ENCODE results near the gene EZH1.

Gene EZH1

GRCh38 chr17:42691021-42691545 lies 53.8 kb downstream of the EZH1 start:
- no peak for DNase-seq (ENCODE audit: extremely low spot score)

GRCh38 chr17:42690596-42690995 lies 54.2 kb downstream of the EZH1 start:
- CTCF ChIA-PET = interaction anchor here (0.6 to 1.2 kb wide), 2 partner anchors 10 to 13 kb away, joined by 3 to 5 read pairs; no protein-coding TSS in a partner anchor
- POLR2A ChIA-PET = interaction anchor here (1.2 to 1.6 kb wide), 3 partner anchors 8 to 12 kb away, joined by 3 to 4 read pairs (median 3); no protein-coding TSS in a partner anchor
- TF ChIP-seq LEF1 (IDR thresholded peaks at IDR 0.05; ENCODE audit: borderline replicate concordance) (no peak), FOXK2 (IDR thresholded peaks at IDR 0.05) (no peak), NFRKB (IDR thresholded peaks at IDR 0.05) (no peak), BHLHE40 (IDR thresholded peaks at IDR 0.05; ENCODE audit: borderline replicate concordance) (no peak), SUZ12 (IDR thresholded peaks at IDR 0.05) (no peak), CTBP1 (IDR thresholded peaks at IDR 0.05; ENCODE audit: borderline replicate concordance) (no peak), TARDBP (IDR thresholded peaks at IDR 0.05) (no peak)
- no peak for DNase-seq (ENCODE audit: extremely low spot score)

More at GRCh38 chr17:42691021-42691545, 53.8 kb downstream of the EZH1 start:
- ChIA-PET POLR2A (interaction anchor here (1.2 to 1.6 kb wide), 3 partner anchors 8 to 12 kb away, joined by 3 to 4 read pairs (median 3); no protein-coding TSS in a partner anchor), CTCF (interaction anchor here (0.6 kb wide), 1 partner anchor 13 kb away, joined by 3 read pairs; no protein-coding TSS in a partner anchor)
- TF ChIP-seq L3MBTL2 (conservative IDR thresholded peaks at IDR 0.05) (no peak), FOXK2 (IDR thresholded peaks at IDR 0.05) (no peak), NFRKB (IDR thresholded peaks at IDR 0.05) (no peak), FOXM1 (IDR thresholded peaks at IDR 0.05; ENCODE audit: borderline replicate concordance) (no peak), FOXA1 (IDR thresholded peaks at IDR 0.05) (no peak), BHLHE40 (IDR thresholded peaks at IDR 0.05; ENCODE audit: borderline replicate concordance) (no peak)

GRCh38 chr17:42687707-42688320 lies 57.0 kb downstream of the EZH1 start:
- no peak for TF ChIP-seq CTBP1 (IDR thresholded peaks at IDR 0.05; ENCODE audit: borderline replicate concordance)
- no peak for TF ChIP-seq TARDBP (IDR thresholded peaks at IDR 0.05)
- TF ChIP-seq FOXK2 (IDR thresholded peaks at IDR 0.05) = no peak
- no peak for TF ChIP-seq SP1 (IDR thresholded peaks at IDR 0.05)
- no peak for TF ChIP-seq FOXA1 (IDR thresholded peaks at IDR 0.05)
- TF ChIP-seq LEF1 (IDR thresholded peaks at IDR 0.05; ENCODE audit: borderline replicate concordance) = no peak
- TF ChIP-seq SUZ12 (IDR thresholded peaks at IDR 0.05) = no peak
- TF ChIP-seq NFRKB (IDR thresholded peaks at IDR 0.05) = no peak
- no peak for TF ChIP-seq PKNOX1 (IDR thresholded peaks at IDR 0.05)
- TF ChIP-seq ARNT (IDR thresholded peaks at IDR 0.05) = no peak
- TF ChIP-seq ZNF384 (IDR thresholded peaks at IDR 0.05) = no peak
- no peak for TF ChIP-seq FOXM1 (IDR thresholded peaks at IDR 0.05; ENCODE audit: borderline replicate concordance)
- no peak for TF ChIP-seq ELF4 (IDR thresholded peaks at IDR 0.05)
- no peak for TF ChIP-seq BHLHE40 (IDR thresholded peaks at IDR 0.05; ENCODE audit: borderline replicate concordance)
- TF ChIP-seq HDGF (IDR thresholded peaks at IDR 0.05; ENCODE audit: borderline replicate concordance) = no peak
- POLR2A ChIA-PET = interaction anchor here (1.6 kb wide), 1 partner anchor 10 kb away, joined by 7 read pairs; no protein-coding TSS in a partner anchor
- CTCF ChIA-PET = no interaction called here
- no peak for DNase-seq (ENCODE audit: extremely low spot score)

- DNase-seq (ENCODE audit: extremely low spot score) = no peak
- TF ChIP-seq SP1 (IDR thresholded peaks at IDR 0.05) = no peak
- no peak for TF ChIP-seq TARDBP (IDR thresholded peaks at IDR 0.05)
- no peak for TF ChIP-seq ZNF384 (IDR thresholded peaks at IDR 0.05)
- ChIA-PET POLR2A (interaction anchor here (1.6 kb wide), 1 partner anchor 8 kb away, joined by 7 read pairs; no protein-coding TSS in a partner anchor), CTCF (no interaction called here)
Observed at GRCh38 chr17:42686520-42687128, 58.2 kb downstream of the EZH1 start.

GRCh38 chr17:42685831-42686230 lies 59.0 kb downstream of the EZH1 start:
- ChIA-PET POLR2A (no interaction called here), CTCF (no interaction called here)
- no peak for DNase-seq (ENCODE audit: extremely low spot score)
- TF ChIP-seq CTBP1 (IDR thresholded peaks at IDR 0.05; ENCODE audit: borderline replicate concordance) = no peak
- TF ChIP-seq FOXA1 (IDR thresholded peaks at IDR 0.05) = no peak
- no peak for TF ChIP-seq HDGF (IDR thresholded peaks at IDR 0.05; ENCODE audit: borderline replicate concordance)
- no peak for TF ChIP-seq FOXK2 (IDR thresholded peaks at IDR 0.05)
- TF ChIP-seq PKNOX1 (IDR thresholded peaks at IDR 0.05) = no peak
- TF ChIP-seq L3MBTL2 (conservative IDR thresholded peaks at IDR 0.05) = no peak
- no peak for TF ChIP-seq LEF1 (IDR thresholded peaks at IDR 0.05; ENCODE audit: borderline replicate concordance)
- no peak for TF ChIP-seq ELF4 (IDR thresholded peaks at IDR 0.05)
- TF ChIP-seq NFRKB (IDR thresholded peaks at IDR 0.05) = no peak
- no peak for TF ChIP-seq FOXM1 (IDR thresholded peaks at IDR 0.05; ENCODE audit: borderline replicate concordance)
- TF ChIP-seq TARDBP (IDR thresholded peaks at IDR 0.05) = no peak
- TF ChIP-seq SP1 (IDR thresholded peaks at IDR 0.05) = no peak
- TF ChIP-seq ARNT (IDR thresholded peaks at IDR 0.05) = no peak
- no peak for TF ChIP-seq SUZ12 (IDR thresholded peaks at IDR 0.05)
- TF ChIP-seq ZNF384 (IDR thresholded peaks at IDR 0.05) = no peak
- TF ChIP-seq BHLHE40 (IDR thresholded peaks at IDR 0.05; ENCODE audit: borderline replicate concordance) = no peak

- no peak for DNase-seq (ENCODE audit: extremely low spot score)
- POLR2A ChIA-PET = interaction anchor here (0.6 kb wide), 1 partner anchor 59 kb away, joined by 3 read pairs; the partner anchor contains the start of gene EZH1
- no peak for TF ChIP-seq ELF4 (IDR thresholded peaks at IDR 0.05)
- TF ChIP-seq TARDBP (IDR thresholded peaks at IDR 0.05) = no peak
- TF ChIP-seq LEF1 (IDR thresholded peaks at IDR 0.05; ENCODE audit: borderline replicate concordance) = no peak
- TF ChIP-seq BHLHE40 (IDR thresholded peaks at IDR 0.05; ENCODE audit: borderline replicate concordance) = no peak
- TF ChIP-seq ARNT (IDR thresholded peaks at IDR 0.05) = no peak
- no peak for TF ChIP-seq L3MBTL2 (conservative IDR thresholded peaks at IDR 0.05)
- CTCF ChIA-PET = no interaction called here
Observed at GRCh38 chr17:42684929-42685556, 59.8 kb downstream of the EZH1 start.

Measured in HEK293T (cell line).